HG03108 (cell line): Measurements from ENCODE around the gene VGF.
A peak's percentile ranks its signal among the peaks of the same experiment; 100 is the strongest.
"Not testable (repeated sequence)": the region's sequence is repeated elsewhere in the genome, so short reads cannot be mapped to it uniquely, and the experiment has no call there.

Source experiments
- ATAC-seq: cut with Tn5 transposase; IDR thresholded peaks from one replicate; pipeline ENCODE4 v1.9.1; 2021; ENCODE audit warnings: moderate library complexity; ENCODE audit not compliant: unreplicated experiment

VGF gene

DNA sequence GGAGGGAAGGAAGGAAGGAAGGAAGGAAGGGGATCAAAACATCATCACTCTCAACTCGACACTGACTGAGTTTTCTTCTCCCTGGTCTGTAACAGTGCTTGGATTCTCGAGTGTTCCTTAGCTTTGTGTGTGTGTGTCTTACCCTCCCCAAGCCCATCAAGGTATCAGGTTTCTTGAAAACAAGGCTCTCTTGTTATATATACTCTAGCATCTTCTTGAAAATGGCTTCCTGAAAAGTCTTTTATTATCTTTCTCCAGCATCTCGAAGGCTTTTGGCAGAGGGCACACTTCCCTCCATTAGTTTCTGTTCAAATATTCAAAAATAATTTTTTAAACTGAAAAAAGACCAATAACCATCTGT, 25.1 kb downstream of the VGF start:
- no peak for ATAC-seq

DNA sequence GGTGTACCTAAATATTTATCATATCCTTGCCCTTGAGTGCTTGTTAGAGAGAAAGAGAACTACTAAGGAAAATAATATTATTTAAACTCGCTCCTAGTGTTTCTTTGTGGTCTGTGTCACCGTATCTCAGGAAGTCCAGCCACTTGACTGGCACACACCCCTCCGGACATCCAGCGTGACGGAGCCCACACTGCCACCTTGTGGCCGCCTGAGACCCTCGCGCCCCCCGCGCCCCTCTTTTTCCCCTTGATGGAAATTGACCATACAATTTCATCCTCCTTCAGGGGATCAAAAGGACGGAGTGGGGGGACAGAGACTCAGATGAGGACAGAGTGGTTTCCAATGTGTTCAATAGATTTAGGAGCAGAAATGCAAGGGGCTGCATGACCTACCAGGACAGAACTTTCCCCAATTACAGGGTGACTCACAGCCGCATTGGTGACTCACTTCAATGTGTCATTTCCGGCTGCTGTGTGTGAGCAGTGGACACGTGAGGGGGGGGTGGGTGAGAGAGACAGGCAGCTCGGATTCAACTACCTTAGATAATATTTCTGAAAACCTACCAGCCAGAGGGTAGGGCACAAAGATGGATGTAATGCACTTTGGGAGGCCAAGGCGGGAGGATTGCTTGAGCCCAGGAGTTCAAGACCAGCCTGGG, 27.0 kb downstream of the VGF start:
- peak; percentile 65 for ATAC-seq

DNA sequence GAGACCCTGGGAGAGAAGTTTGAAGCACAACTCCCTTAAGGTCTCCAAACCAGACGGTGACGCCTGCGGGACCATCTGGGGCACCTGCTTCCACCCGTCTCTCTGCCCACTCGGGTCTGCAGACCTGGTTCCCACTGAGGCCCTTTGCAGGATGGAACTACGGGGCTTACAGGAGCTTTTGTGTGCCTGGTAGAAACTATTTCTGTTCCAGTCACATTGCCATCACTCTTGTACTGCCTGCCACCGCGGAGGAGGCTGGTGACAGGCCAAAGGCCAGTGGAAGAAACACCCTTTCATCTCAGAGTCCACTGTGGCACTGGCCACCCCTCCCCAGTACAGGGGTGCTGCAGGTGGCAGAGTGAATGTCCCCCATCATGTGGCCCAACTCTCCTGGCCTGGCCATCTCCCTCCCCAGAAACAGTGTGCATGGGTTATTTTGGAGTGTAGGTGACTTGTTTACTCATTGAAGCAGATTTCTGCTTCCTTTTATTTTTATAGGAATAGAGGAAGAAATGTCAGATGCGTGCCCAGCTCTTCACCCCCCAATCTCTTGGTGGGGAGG, 27.6 kb downstream of the VGF start:
- no peak for ATAC-seq

DNA sequence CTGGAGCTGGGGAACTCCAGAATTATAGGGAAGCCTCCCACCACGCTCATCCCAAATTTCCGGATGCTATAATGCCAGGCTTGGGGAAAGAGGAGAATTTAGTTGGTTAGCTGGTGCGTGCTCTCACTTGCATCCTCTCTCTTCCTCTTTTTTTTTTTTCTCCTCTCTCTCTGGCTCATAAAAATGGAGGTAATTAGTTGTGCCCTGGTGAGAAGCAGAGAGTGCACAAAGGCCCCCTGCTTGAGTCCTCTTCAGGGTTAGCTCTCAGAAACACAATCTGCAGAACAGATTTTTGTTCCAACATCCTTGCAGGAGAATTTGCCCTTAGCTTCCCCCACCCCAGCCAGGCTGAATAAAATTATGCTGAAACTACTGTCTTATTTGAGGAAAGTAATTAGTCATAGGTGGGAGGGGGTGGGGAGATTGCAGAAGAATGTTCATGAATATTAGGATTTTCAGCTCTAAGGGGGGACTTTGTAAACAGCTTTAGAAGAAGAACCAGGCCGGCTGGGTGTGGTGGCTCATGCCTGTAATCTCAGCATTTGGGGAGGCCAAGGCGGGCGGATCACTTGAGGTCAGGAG, 30.9 kb downstream of the VGF start:
- ATAC-seq: no peak

DNA sequence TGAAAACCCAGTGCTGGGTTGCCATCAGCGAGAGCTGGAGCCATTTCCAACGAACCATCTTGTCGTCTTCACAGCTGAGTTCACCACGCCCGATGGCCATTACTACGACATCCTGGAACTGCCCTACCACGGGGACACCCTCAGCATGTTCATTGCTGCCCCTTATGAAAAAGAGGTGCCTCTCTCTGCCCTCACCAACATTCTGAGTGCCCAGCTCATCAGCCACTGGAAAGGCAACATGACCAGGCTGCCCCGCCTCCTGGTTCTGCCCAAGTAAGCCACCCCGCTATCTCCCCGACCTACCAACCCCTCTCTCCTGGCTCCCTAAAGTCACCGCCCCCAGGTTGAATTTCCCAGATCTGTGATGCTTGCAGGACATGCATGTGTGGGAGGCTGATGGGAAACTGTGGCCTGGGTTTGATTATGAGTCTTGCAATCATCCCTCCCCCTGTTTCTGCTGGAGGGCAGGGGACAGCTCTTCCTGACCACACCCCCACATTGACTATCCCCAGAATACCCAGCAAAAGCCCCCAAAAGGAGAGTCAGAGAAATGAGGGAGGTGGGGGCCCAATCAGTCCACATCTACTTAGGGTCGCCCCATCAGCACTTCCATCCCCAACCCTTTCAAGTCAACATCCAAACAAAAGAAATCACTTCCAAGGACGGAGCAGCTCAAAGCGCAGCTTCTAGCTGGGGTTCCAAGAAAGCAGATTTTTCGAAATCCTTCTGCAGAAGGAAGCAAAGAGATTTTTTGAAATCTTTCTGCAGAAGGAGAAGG, 31.6 kb downstream of the VGF start:
- ATAC-seq: no peak

DNA sequence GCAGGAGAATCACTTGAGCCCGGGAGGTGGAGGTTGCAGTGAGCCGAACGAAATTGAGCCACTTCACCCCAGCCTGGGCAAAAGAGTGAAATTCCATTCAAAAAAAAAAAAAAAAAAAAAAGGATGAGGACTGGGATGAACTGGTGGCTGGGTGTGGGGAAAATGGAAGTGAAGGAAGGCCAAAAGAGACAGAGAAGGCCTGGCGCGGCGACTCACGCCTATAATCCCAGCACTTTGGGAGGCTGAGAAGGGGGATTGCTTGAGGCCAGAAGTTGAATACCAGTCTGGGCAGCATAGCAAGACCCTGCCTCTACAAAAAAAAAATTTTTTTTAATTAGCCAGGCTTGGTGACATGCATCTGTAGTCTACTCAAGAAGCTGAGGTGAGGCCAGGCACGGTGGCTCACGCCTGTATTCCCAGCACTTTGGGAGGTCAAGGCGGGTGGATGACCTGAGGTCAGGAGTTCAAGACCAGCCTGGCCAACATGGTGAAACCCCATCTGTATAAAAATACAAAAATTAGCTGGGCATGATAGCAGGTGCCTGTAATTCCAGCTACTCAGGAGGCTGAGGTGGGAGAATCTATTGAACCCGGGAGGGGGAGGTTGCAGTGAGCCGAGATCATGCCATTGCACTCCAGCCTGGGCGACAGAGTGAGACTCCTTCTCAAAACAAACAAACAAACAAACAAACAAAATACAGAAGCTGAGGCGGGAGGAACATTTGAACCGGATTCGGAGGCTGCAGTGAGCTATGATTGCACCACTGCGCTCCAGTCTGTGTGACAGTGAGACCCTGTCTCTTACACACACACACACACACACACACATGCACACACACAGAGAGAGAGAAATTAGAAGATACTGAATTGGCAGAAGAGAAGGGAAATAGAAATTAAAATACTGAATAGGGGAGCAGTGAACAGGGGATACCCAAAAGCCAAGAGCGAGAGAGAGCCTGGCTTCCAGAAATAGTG, 32.5 kb downstream of the VGF start:
- ATAC-seq: not testable (repeated sequence)

DNA sequence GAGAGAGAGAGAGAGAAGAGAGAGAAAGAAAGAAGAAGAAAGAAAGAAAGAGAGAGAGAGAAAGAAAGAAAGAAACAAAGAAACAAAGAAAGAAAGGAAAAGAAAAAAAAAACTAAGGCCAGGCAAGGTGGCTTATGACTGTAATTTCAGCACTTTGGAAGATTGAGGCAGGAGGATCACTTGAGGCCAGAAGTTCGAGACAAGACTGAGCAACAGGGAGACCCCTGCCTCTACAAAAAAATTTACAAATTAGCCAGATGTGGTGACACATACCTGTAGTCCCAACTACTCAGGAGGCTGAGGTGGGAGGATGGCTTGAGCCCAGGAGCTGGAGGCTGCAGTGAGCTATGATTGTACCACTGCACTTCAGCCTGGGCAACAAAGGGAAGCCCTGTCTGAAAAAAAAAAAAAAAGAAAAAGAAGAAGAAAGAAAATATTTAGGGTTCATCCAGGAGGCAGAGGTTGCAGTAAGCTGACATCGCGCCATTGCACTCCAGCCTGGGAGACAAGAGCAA, 35.7 kb downstream of the VGF start:
- ATAC-seq: no peak

- no peak for ATAC-seq
Observed at GRCh38 chr7:101128040-101128834, 37.1 kb downstream of the VGF start.

DNA sequence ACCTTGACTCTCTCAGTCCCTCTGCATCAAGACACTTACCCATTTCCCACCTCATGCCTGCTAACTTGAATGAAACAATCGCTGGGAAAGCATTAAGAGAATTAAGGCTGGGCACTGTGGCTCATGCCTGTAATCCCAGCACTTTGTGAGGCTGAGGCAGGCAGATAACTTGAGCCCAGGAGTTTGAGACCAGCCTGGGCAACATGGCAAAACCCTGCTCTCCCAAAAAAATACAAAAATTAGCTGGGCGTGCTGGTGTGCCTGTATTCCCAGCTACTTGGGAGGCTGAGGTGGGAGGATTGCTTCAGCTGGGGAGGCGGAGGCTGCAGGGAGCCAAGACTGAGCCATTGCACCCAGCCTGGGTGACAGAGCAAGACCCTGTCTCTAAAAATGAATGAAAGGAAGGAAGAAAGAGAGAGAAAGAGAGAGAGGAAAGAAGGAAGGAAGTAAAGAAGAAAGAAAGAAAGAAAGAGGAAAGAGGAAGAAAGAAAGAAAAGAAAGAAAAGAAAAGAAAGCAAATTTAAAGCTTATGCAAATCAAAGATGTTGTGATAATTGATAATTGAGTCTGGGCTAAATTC, 37.8 kb downstream of the VGF start:
- ATAC-seq: no peak

DNA sequence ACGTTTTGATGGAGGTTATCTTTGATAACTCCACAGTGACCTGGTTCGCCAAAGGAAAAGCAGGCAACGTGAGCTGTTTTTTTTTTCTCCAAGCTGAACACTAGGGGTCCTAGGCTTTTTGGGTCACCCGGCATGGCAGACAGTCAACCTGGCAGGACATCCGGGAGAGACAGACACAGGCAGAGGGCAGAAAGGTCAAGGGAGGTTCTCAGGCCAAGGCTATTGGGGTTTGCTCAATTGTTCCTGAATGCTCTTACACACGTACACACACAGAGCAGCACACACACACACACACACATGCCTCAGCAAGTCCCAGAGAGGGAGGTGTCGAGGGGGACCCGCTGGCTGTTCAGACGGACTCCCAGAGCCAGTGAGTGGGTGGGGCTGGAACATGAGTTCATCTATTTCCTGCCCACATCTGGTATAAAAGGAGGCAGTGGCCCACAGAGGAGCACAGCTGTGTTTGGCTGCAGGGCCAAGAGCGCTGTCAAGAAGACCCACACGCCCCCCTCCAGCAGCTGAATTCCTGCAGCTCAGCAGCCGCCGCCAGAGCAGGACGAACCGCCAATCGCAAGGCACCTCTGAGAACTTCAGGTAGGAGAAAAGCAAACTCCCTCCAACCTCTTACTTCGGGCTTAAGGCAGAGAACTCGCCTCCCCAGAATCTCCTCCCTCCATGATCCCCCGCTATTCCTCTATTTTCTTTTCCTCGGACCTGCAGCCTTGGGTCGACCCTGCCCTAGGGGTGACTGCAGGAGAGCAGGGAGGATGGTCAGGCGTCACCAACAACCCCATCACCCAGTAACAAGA, 38.5 kb downstream of the VGF start, which contains the start of gene SERPINE1:
Gene SERPINE1, plus strand, starts transcription at position 454 of the 809 bp plus-strand sequence. CDS start 1,290 bp downstream, outside the sequence.
- peak; percentile 53 for ATAC-seq

DNA sequence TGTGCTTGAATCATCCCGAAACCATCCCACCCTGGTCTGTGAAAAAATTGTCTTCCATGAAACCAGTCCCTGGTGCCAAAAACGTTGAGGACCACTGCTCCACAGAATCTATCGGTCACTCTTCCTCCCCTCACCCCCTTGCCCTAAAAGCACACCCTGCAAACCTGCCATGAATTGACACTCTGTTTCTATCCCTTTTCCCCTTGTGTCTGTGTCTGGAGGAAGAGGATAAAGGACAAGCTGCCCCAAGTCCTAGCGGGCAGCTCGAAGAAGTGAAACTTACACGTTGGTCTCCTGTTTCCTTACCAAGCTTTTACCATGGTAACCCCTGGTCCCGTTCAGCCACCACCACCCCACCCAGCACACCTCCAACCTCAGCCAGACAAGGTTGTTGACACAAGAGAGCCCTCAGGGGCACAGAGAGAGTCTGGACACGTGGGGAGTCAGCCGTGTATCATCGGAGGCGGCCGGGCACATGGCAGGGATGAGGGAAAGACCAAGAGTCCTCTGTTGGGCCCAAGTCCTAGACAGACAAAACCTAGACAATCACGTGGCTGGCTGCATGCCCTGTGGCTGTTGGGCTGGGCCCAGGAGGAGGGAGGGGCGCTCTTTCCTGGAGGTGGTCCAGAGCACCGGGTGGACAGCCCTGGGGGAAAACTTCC, 39.2 kb downstream of the VGF start:
- ATAC-seq: peak; percentile 53

DNA sequence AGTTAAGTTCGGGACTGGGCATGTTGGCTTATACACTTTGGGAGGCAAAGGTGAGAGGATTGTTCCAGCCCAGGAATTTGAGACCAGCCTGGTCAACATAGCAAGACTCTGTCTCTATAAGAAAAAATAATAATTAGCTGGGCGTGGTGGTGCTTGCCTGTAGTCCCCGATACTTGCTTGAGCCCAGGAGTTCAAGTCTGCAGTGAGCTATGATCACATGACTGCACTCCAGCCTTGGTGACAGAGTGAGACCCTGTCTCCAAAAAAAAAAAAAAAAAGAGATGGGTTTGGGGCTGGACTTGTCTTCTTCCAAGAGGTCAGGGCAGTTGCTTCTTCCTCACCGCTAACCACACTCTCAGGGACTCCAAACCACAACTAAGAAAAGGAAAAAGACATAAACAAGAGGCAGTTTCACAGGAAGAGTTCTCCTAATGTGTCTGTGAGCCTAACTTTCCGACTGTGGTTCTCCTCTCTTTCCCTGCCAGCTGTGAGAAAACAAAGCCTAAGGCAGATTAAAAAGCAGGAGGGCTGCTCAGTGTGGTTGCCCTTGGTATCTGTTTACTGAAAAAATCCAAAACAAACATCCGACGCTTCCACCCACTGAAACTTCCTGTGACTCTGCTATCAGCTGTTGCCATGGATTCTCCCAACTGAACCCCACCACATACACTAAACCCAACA, 40.9 kb downstream of the VGF start:
- ATAC-seq: no peak

GRCh38 chr7:101123703-101124068, 41.7 kb downstream of the VGF start:
- no peak for ATAC-seq

- ATAC-seq: no peak
Observed at GRCh38 chr7:101122933-101123702, 42.3 kb downstream of the VGF start.

GRCh38 chr7:101121991-101122932, 43.1 kb downstream of the VGF start:
- no peak for ATAC-seq

DNA sequence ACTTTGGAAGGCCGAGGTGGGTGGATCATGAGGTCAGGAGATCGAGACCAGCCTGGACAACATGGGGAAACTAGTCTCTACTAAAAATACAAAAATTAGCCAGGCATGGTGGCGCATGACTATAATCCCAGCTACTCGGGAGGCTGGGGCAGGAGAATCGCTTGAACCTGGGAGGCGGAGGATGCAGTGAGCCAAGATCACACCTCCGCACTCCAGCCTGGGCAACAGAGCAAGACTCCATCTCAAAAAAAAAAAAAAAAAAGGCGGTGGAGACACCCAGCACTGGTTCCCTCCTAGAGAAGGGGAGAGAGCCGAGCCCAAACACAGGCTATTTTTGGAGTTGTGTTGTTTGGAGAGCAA, 43.8 kb downstream of the VGF start:
- not testable (repeated sequence) for ATAC-seq
